Neuronal stem cell (in vitro differentiated cells): ENCODE results near the gene APLF.
"Not testable (repeated sequence)": the region's sequence is repeated elsewhere in the genome, so short reads cannot be mapped to it uniquely, and the experiment has no call there.

Experiments used
- DNase-seq: peaks from one replicate; pipeline ENCODE4 v3.0.0-alpha.2; 2013; ENCODE audit warnings: low spot score
- H2AFZ ChIP-seq: one replicate; pipeline ENCODE4 v1.6.1; 2013; ENCODE audit warnings: mild to moderate bottlenecking, low read length, inconsistent platforms
- H2AK5ac ChIP-seq: 2 replicates; pipeline ENCODE4 v1.6.1; 2013; ENCODE audit warnings: low read depth, mild to moderate bottlenecking, inconsistent platforms, low read length, moderate library complexity, mixed read lengths
- H2BK120ac ChIP-seq: 2 replicates; pipeline ENCODE4 v1.6.1; 2013; ENCODE audit warnings: low read depth, mild to moderate bottlenecking, inconsistent platforms, low read length, moderate library complexity, mixed read lengths
- H2BK12ac ChIP-seq: one replicate; pipeline ENCODE4 v1.6.1; 2013; ENCODE audit warnings: low read length, inconsistent platforms
- H2BK15ac ChIP-seq: 2 replicates; pipeline ENCODE4 v1.6.1; 2013; ENCODE audit warnings: mild to moderate bottlenecking, low read length, inconsistent platforms, mixed read lengths
- H2BK5ac ChIP-seq: one replicate; pipeline ENCODE4 v1.6.1; 2013; ENCODE audit warnings: inconsistent platforms, mild to moderate bottlenecking, low read length, moderate library complexity
- H3K14ac ChIP-seq: one replicate; pipeline ENCODE4 v1.6.1; 2013; ENCODE audit warnings: low read length, inconsistent platforms
- H3K18ac ChIP-seq: 2 replicates; pipeline ENCODE4 v1.6.1; 2013; ENCODE audit warnings: low read length, inconsistent platforms
- H3K23ac ChIP-seq: 2 replicates; pipeline ENCODE4 v1.6.1; 2013; ENCODE audit warnings: low read depth, mild to moderate bottlenecking, mixed read lengths, low read length, inconsistent platforms; ENCODE audit not compliant: poor library complexity
- H3K27ac ChIP-seq: replicated peaks from 3 replicates; pipeline ENCODE4 v1.5.1; 2013; ENCODE audit warnings: low read length, inconsistent platforms
- H3K27me3 ChIP-seq, 3 experiments: 2 replicates each; pipeline ENCODE4 v1.6.1; 2013; ENCODE audit warnings: low read length in 3 of 3, mild to moderate bottlenecking in 2 of 3, inconsistent platforms in 1 of 3, low read depth in 1 of 3, mixed read lengths in 1 of 3, moderate library complexity in 1 of 3; ENCODE audit not compliant: control insufficient read depth in 3 of 3, insufficient read depth in 3 of 3
- H3K36me3 ChIP-seq, 2 donors: replicated peaks in 1 of 2; 2 replicates each; pipeline ENCODE4 v1.6.1; 2013; ENCODE audit warnings: low read length in 2 of 2; ENCODE audit not compliant: control insufficient read depth in 2 of 2, insufficient read depth in 2 of 2
- H3K4ac ChIP-seq: 2 replicates; pipeline ENCODE4 v1.6.1; 2013; ENCODE audit warnings: inconsistent platforms, mild to moderate bottlenecking, low read length, moderate library complexity
- H3K4me1 ChIP-seq, 2 donors: 1 replicate in 1 of 2; 2 replicates in 1 of 2; pipeline ENCODE4 v1.6.1; 2013; ENCODE audit warnings: low read length in 2 of 2, low read depth in 1 of 2; ENCODE audit not compliant: control insufficient read depth in 2 of 2, insufficient read depth in 1 of 2
- H3K4me2 ChIP-seq: one replicate; pipeline ENCODE4 v1.6.1; 2013; ENCODE audit warnings: mild to moderate bottlenecking, low read length, inconsistent platforms; ENCODE audit not compliant: insufficient read depth, poor library complexity, severe bottlenecking
- H3K4me3 ChIP-seq, 2 donors: 2 replicates each; pipeline ENCODE4 v1.5.1; 2013; ENCODE audit warnings: low read length in 2 of 2, mild to moderate bottlenecking in 2 of 2, inconsistent platforms in 1 of 2, moderate library complexity in 1 of 2
- H3K79me1 ChIP-seq: one replicate; pipeline ENCODE4 v1.6.1; 2013; ENCODE audit warnings: low read depth, mild to moderate bottlenecking, inconsistent platforms, low read length, moderate library complexity
- H3K9ac ChIP-seq: one replicate; pipeline ENCODE4 v1.6.1; 2013; ENCODE audit warnings: mild to moderate bottlenecking, low read depth, low read length, inconsistent platforms; ENCODE audit not compliant: poor library complexity
- H3K9me3 ChIP-seq, 2 donors: replicated peaks in 1 of 2; 2 replicates each; pipeline versions ENCODE3 to v1.6.1; 2013; ENCODE audit warnings: low read length in 2 of 2, mild to moderate bottlenecking in 2 of 2, inconsistent platforms in 1 of 2, low read depth in 1 of 2, mixed read lengths in 1 of 2, moderate library complexity in 1 of 2; ENCODE audit not compliant: control insufficient read depth in 2 of 2, insufficient read depth in 1 of 2
- H4K8ac ChIP-seq: one replicate; pipeline ENCODE4 v1.6.1; 2013; ENCODE audit warnings: low read depth, mild to moderate bottlenecking, inconsistent platforms, low read length, moderate library complexity
- H4K91ac ChIP-seq: one replicate; pipeline ENCODE4 v1.6.1; 2013; ENCODE audit warnings: low read length, low read depth, mild to moderate bottlenecking, inconsistent platforms; ENCODE audit not compliant: poor library complexity
- WGBS, 2 donors: extraction: QIAGEN DNeasy Blood & Tissue Kit; methylation state at CpG; one replicate each; pipeline ENCODE4 v1.1.7; 2013; ENCODE audit warnings: missing lambda C conversion rate in 2 of 2, mixed read lengths in 1 of 2; ENCODE audit not compliant: insufficient read length in 2 of 2, insufficient replicate concordance in 1 of 2; ENCODE audit errors: extremely low coverage in 2 of 2; 5-methylcytosine and 5-hydroxymethylcytosine counted together

APLF gene

GRCh38 chr2:68553098-68553497 lies 85.7 kb downstream of the APLF start:
- H3K18ac ChIP-seq: no peak overlapping the region
- no peak overlapping the region for H2AFZ ChIP-seq
- no peaks in the 10 kb centered on the region for H3K4me1 ChIP-seq
- H3K27ac ChIP-seq: no peak overlapping the region
- H2AK5ac ChIP-seq: no peak overlapping the region
- H3K9me3 ChIP-seq: no peaks in the 10 kb centered on the region
- DNase-seq: no peak
- H3K23ac ChIP-seq: no peak overlapping the region
- H2BK120ac ChIP-seq: no peak overlapping the region
- H3K4ac ChIP-seq: no peak overlapping the region
- H2BK12ac ChIP-seq: no peak overlapping the region
- no peak overlapping the region for H2BK15ac ChIP-seq
- H3K4me3 ChIP-seq: no peak overlapping the region
- no peak overlapping the region for H4K91ac ChIP-seq
- H3K14ac ChIP-seq: no peak overlapping the region
- H3K9ac ChIP-seq: no peak overlapping the region
- WGBS, 2 donors: no CpG with 5 or more reads among the region's 1 CpG
- H3K36me3 ChIP-seq: no peaks in the 10 kb centered on the region
- no peaks in the 10 kb centered on the region for H3K27me3 ChIP-seq
- no peaks in the 10 kb centered on the region for H3K79me1 ChIP-seq
- no peak overlapping the region for H3K4me2 ChIP-seq
- H4K8ac ChIP-seq: no peak overlapping the region
- no peak overlapping the region for H2BK5ac ChIP-seq

- H3K14ac ChIP-seq, H3K4me2 ChIP-seq, H3K4ac ChIP-seq, H3K36me3 ChIP-seq, H2BK12ac ChIP-seq, H3K4me1 ChIP-seq, H3K9ac ChIP-seq, H3K27ac ChIP-seq, H3K27me3 ChIP-seq, H2BK120ac ChIP-seq, H3K9me3 ChIP-seq, H3K18ac ChIP-seq, DNase-seq, H2AFZ ChIP-seq, H4K91ac ChIP-seq, H3K4me3 ChIP-seq, H3K23ac ChIP-seq, H4K8ac ChIP-seq, H2BK5ac ChIP-seq, H3K79me1 ChIP-seq, H2AK5ac ChIP-seq, H2BK15ac ChIP-seq: not testable (repeated sequence)
- no CpG with 5 or more reads among the region's 5 CpGs for WGBS, 2 donors
Observed at GRCh38 chr2:68555425-68556206, 88.2 kb downstream of the APLF start.

GRCh38 chr2:68556381-68556780 lies 89.0 kb downstream of the APLF start:
- Histone ChIP-seq H2BK5ac (no peak overlapping the region), H3K27me3 (no peaks in the 10 kb centered on the region), H3K4me2 (no peak overlapping the region), H2AFZ (no peak overlapping the region), H3K4me1 (peaks cover 0 to 1% of the 10 kb centered on the region in 2 donors), H2BK15ac (no peak overlapping the region), H3K79me1 (no peaks in the 10 kb centered on the region), H3K27ac (no peak overlapping the region), H2BK12ac (no peak overlapping the region), H3K4me3 (no peak overlapping the region), H2BK120ac (no peak overlapping the region), H4K8ac (no peak overlapping the region), H3K4ac (no peak overlapping the region), H3K9me3 (no peaks in the 10 kb centered on the region), H4K91ac (no peak overlapping the region), H3K18ac (no peak overlapping the region), H3K36me3 (no peaks in the 10 kb centered on the region), H3K23ac (no peak overlapping the region), H3K14ac (no peak overlapping the region), H3K9ac (no peak overlapping the region), H2AK5ac (no peak overlapping the region)
- no peak for DNase-seq

GRCh38 chr2:68558576-68558975 lies 91.2 kb downstream of the APLF start:
- no peak overlapping the region for H2BK5ac ChIP-seq
- H3K23ac ChIP-seq: no peak overlapping the region
- no peak overlapping the region for H3K27ac ChIP-seq
- no peak overlapping the region for H3K9ac ChIP-seq
- no peak overlapping the region for H2BK15ac ChIP-seq
- H3K4me2 ChIP-seq: no peak overlapping the region
- H3K36me3 ChIP-seq: no peaks in the 10 kb centered on the region
- no peak overlapping the region for H2AFZ ChIP-seq
- no peak overlapping the region for H2BK12ac ChIP-seq
- no peak for DNase-seq
- H3K27me3 ChIP-seq: no peaks in the 10 kb centered on the region
- no peaks in the 10 kb centered on the region for H3K79me1 ChIP-seq
- H3K9me3 ChIP-seq: no peaks in the 10 kb centered on the region
- no peak overlapping the region for H3K4ac ChIP-seq
- H4K8ac ChIP-seq: no peak overlapping the region
- no peak overlapping the region for H4K91ac ChIP-seq
- H2AK5ac ChIP-seq: no peak overlapping the region
- H3K4me1 ChIP-seq: peaks cover 0 to 1% of the 10 kb centered on the region in 2 donors
- no peak overlapping the region for H3K4me3 ChIP-seq
- no peak overlapping the region for H2BK120ac ChIP-seq
- no CpG with 5 or more reads among the region's 4 CpGs for WGBS, 2 donors
- H3K14ac ChIP-seq: no peak overlapping the region
- no peak overlapping the region for H3K18ac ChIP-seq
